MM.1S (cell line): Measurements from ENCODE around the gene DBNDD1.

ENCODE experiments used
- DNase-seq: peaks from one replicate; pipeline ENCODE4 v3.0.0-alpha.2; 2015
- H2AFZ ChIP-seq: fragments of 300-600 bp; sonication (generic); 2 replicates; pipeline ENCODE4 v1.6.0; 2016; ENCODE audit warnings: antibody characterized with exemption, low read length
- H3F3A ChIP-seq: fragments of 300-600 bp; sonication (generic); 2 replicates; pipeline ENCODE4 v1.6.1; 2016; ENCODE audit warnings: mild to moderate bottlenecking, antibody characterized with exemption, low read length, moderate library complexity, mixed read lengths; ENCODE audit not compliant: insufficient read depth
- H3K27ac ChIP-seq: fragments of 300-600 bp; sonication (generic); 2 replicates; pipeline ENCODE4 v1.5.1; 2016; ENCODE audit warnings: mild to moderate bottlenecking, low read length
- H3K27me3 ChIP-seq: fragments of 300-600 bp; sonication (generic); replicated peaks from 2 replicates; pipeline ENCODE4 v1.6.0; 2016; ENCODE audit warnings: low read length; ENCODE audit not compliant: insufficient read depth
- H3K36me3 ChIP-seq: fragments of 300-600 bp; sonication (generic); replicated peaks from 2 replicates; pipeline ENCODE4 v1.6.1; 2016; ENCODE audit warnings: mild to moderate bottlenecking, low read length, mixed read lengths; ENCODE audit not compliant: insufficient read depth
- H3K4me1 ChIP-seq: fragments of 300-600 bp; sonication (generic); 2 replicates; pipeline ENCODE4 v1.6.1; 2016; ENCODE audit warnings: low read length, mixed read lengths
- H3K4me2 ChIP-seq: fragments of 300-600 bp; sonication (generic); 2 replicates; pipeline ENCODE4 v1.6.0; 2016; ENCODE audit warnings: low read depth, low read length
- H3K4me3 ChIP-seq: fragments of 300-600 bp; sonication (generic); 2 replicates; pipeline ENCODE4 v1.5.1; 2016; ENCODE audit warnings: low read length, mixed read lengths
- H3K79me2 ChIP-seq: fragments of 300-600 bp; sonication (generic); 2 replicates; pipeline ENCODE4 v1.6.1; 2016; ENCODE audit warnings: mixed run types, low read length, mixed read lengths
- H3K9ac ChIP-seq: fragments of 300-600 bp; sonication (generic); 2 replicates; pipeline ENCODE4 v1.6.1; 2016; ENCODE audit warnings: low read length, mixed read lengths
- H3K9me2 ChIP-seq: fragments of 300-600 bp; sonication (generic); replicated peaks from 2 replicates; pipeline ENCODE4 v1.6.1; 2016; ENCODE audit warnings: mild to moderate bottlenecking, low read length, mixed read lengths; ENCODE audit not compliant: insufficient read depth
- H3K9me3 ChIP-seq: fragments of 300-600 bp; sonication (generic); replicated peaks from 2 replicates; pipeline ENCODE4 v1.6.1; 2016; ENCODE audit warnings: mild to moderate bottlenecking, low read length, mixed read lengths; ENCODE audit not compliant: insufficient read depth
- H4K20me1 ChIP-seq: fragments of 300-600 bp; sonication (generic); 2 replicates; pipeline ENCODE4 v1.6.1; 2016; ENCODE audit warnings: mild to moderate bottlenecking, low read length, moderate library complexity, mixed read lengths; ENCODE audit not compliant: insufficient read depth
- EZH2 ChIP-seq: fragments of 300-600 bp; sonication (generic); optimal IDR thresholded peaks from 2 replicates; pipeline ENCODE3; 2017; ENCODE audit warnings: low read depth, mild to moderate bottlenecking, antibody characterized with exemption, low read length, mixed read lengths
- EZH2phosphoT487 ChIP-seq: fragments of 300-600 bp; sonication (generic); IDR thresholded peaks from 2 replicates; pipeline ENCODE4 v1.6.1; 2018; ENCODE audit warnings: antibody characterized with exemption, low read length
- TF ChIP-seq, protein P1 (sequence below): fragments of 300-600 bp; sonication (generic); IDR thresholded peaks from 2 replicates; pipeline ENCODE4 v1.5.1; 2016; ENCODE audit warnings: antibody characterized with exemption, low read length, mixed read lengths

DBNDD1 gene

DNA sequence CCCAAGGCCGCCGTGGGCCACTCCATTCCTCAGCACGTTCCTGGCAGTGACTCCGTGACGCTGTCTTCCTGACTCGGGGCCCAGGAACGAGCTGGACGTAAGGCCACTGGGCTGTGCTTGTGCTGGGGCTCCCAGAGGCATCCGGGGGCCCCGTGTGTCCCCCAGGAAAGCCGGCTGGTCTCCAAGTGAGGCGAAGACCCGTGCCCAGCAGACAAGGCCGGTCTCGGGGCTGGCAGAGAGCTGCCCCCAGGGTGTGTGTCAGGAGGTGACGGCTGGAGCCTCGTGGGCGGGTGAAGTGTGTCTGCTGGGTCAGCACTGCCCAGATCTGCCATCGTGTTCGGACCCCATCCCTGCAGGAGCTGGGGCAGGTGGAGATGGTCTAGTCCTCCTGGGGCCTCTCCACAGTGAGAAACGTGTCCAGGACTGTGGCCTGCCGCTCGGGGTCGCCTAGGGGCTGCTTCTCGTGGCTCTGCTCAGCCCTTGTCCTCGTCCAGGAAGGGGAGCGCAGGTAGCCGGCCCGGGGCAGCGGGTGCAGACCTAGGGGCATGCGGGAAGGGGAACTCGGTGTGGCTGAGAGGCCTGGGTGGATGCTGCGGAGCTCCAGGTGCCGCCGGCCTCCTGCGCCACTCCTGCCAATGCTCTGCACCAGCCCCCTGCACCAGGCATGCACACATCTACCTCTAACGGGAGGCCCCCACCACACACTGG is 13.1 kb downstream of the DBNDD1 start:
- Histone ChIP-seq H2AFZ (no peak overlapping the region), H4K20me1 (no peaks in the 10 kb centered on the region), H3K27ac (no peak overlapping the region), H3K4me2 (no peak overlapping the region), H3K27me3 (no peaks in the 10 kb centered on the region), H3K4me3 (no peak overlapping the region), H3F3A (no peaks in the 10 kb centered on the region), H3K79me2 (no peaks in the 10 kb centered on the region), H3K9me3 (no peaks in the 10 kb centered on the region), H3K4me1 (no peaks in the 10 kb centered on the region), H3K9ac (no peak overlapping the region), H3K36me3 (no peaks in the 10 kb centered on the region), H3K9me2 (no peaks in the 10 kb centered on the region)
- TF ChIP-seq EZH2phosphoT487 (no peak), EZH2 (no peak)
- TF ChIP-seq, protein P1, sequence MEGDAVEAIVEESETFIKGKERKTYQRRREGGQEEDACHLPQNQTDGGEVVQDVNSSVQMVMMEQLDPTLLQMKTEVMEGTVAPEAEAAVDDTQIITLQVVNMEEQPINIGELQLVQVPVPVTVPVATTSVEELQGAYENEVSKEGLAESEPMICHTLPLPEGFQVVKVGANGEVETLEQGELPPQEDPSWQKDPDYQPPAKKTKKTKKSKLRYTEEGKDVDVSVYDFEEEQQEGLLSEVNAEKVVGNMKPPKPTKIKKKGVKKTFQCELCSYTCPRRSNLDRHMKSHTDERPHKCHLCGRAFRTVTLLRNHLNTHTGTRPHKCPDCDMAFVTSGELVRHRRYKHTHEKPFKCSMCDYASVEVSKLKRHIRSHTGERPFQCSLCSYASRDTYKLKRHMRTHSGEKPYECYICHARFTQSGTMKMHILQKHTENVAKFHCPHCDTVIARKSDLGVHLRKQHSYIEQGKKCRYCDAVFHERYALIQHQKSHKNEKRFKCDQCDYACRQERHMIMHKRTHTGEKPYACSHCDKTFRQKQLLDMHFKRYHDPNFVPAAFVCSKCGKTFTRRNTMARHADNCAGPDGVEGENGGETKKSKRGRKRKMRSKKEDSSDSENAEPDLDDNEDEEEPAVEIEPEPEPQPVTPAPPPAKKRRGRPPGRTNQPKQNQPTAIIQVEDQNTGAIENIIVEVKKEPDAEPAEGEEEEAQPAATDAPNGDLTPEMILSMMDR: no peak
- DNase-seq: no peak

DNA sequence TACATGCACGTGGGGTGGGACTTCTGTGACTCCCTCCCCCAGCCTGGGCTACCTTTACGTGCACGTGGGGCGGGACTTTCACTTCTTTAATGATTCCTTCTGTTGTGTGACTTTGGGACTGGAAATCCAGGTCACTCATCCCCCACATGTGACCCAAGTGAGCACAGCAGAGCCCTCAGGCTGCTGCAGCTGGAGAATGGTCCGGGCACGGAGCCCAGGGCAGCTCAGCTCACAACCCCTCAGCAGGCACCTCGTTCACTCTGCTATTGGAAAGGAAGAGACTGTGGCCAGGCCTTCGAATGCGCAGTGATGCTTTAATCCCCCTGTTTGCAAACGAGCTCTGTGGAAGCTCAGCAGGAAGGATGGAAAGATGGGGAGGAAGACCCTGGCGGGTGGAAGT is 14.7 kb downstream of the DBNDD1 start:
- Histone ChIP-seq H3K9me3 (no peaks in the 10 kb centered on the region), H3K9ac (no peak overlapping the region), H3K27me3 (no peaks in the 10 kb centered on the region), H3K79me2 (no peaks in the 10 kb centered on the region), H4K20me1 (no peaks in the 10 kb centered on the region), H3K27ac (no peak overlapping the region), H3K36me3 (no peaks in the 10 kb centered on the region), H3K4me3 (no peak overlapping the region), H3F3A (no peaks in the 10 kb centered on the region), H3K4me2 (no peak overlapping the region), H3K9me2 (no peaks in the 10 kb centered on the region), H2AFZ (no peak overlapping the region), H3K4me1 (no peaks in the 10 kb centered on the region)
- TF ChIP-seq EZH2 (no peak), EZH2phosphoT487 (no peak)
- TF ChIP-seq, protein P1: no peak
- no peak for DNase-seq

DNA sequence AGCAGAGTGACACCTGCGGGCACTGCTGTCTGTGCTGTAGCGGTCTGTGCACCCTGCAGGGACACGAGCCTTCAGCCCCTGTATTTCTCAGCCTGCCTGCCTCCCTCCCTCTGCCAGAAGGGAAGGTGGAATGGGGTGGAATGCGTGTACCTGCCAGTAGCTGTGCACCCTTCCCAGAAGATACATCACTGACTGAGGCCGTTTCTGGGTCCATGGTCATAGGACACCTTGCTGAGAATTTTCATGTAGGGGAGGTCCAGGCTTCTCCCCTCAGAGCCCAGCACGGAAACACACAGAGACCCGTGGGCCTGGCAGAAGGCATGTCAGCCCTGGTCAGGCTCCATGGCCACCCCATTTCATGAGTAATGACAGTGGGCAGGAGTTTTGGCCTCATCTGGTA is 16.5 kb downstream of the DBNDD1 start:
- H3K9me3 ChIP-seq: no peaks in the 10 kb centered on the region
- no peak overlapping the region for H3K27ac ChIP-seq
- no peaks in the 10 kb centered on the region for H3K4me1 ChIP-seq
- DNase-seq: no peak
- no peaks in the 10 kb centered on the region for H3K9me2 ChIP-seq
- H3K27me3 ChIP-seq: no peaks in the 10 kb centered on the region
- TF ChIP-seq, protein P1: no peak
- no peak for TF ChIP-seq EZH2phosphoT487
- TF ChIP-seq EZH2: no peak
- H3K9ac ChIP-seq: no peak overlapping the region
- H3K4me2 ChIP-seq: no peak overlapping the region
- no peaks in the 10 kb centered on the region for H3K79me2 ChIP-seq
- no peaks in the 10 kb centered on the region for H3K36me3 ChIP-seq
- H2AFZ ChIP-seq: no peak overlapping the region
- no peaks in the 10 kb centered on the region for H3F3A ChIP-seq
- H4K20me1 ChIP-seq: no peaks in the 10 kb centered on the region
- no peak overlapping the region for H3K4me3 ChIP-seq
